ENCODE measurements around the gene URB1.
"Not testable (repeated sequence)": the region's sequence is repeated elsewhere in the genome, so short reads cannot be mapped to it uniquely, and the experiment has no call there.

Gene URB1

GRCh38 chr21:32317726-32318125, 75.1 kb downstream of the URB1 start:
- DNase-seq, result no peak

- DNase-seq, result no peak
Measured at GRCh38 chr21:32316361-32317215, 76.2 kb downstream of the URB1 start.

- no peak for DNase-seq
Measured at GRCh38 chr21:32315511-32316281, 77.1 kb downstream of the URB1 start.

- DNase-seq, result no peak
Measured at GRCh38 chr21:32314806-32315205, 78.0 kb downstream of the URB1 start.

GRCh38 chr21:32312976-32313375, 79.8 kb downstream of the URB1 start:
- no peak for DNase-seq

- DNase-seq, result no peak
Measured at GRCh38 chr21:32312326-32312725, 80.5 kb downstream of the URB1 start.

GRCh38 chr21:32311621-32312020, 81.2 kb downstream of the URB1 start:
- no peak for DNase-seq

- DNase-seq, result not testable (repeated sequence)
Measured at GRCh38 chr21:32310976-32311375, 81.8 kb downstream of the URB1 start.

- DNase-seq, result no peak
Measured at GRCh38 chr21:32309906-32310460, 82.8 kb downstream of the URB1 start.

- DNase-seq, result no peak
Measured at GRCh38 chr21:32308696-32309095, 84.1 kb downstream of the URB1 start.

- no peak for DNase-seq
Measured at GRCh38 chr21:32307706-32308105, 85.1 kb downstream of the URB1 start.

- no peak for DNase-seq
Measured at GRCh38 chr21:32306021-32306780, 86.6 kb downstream of the URB1 start.

GRCh38 chr21:32304998-32305397, 87.8 kb downstream of the URB1 start:
- no peak for DNase-seq

GRCh38 chr21:32303385-32303784, 89.4 kb downstream of the URB1 start:
- DNase-seq, result no peak

GRCh38 chr21:32302560-32302959, 90.3 kb downstream of the URB1 start:
- DNase-seq, result no peak

- DNase-seq, result no peak
Measured at GRCh38 chr21:32301596-32301995, 91.2 kb downstream of the URB1 start.

- no peak for DNase-seq
Measured at GRCh38 chr21:32300117-32300681, 92.6 kb downstream of the URB1 start.

GRCh38 chr21:32299695-32300094, 93.1 kb downstream of the URB1 start:
- DNase-seq, result no peak

GRCh38 chr21:32298658-32299081, 94.1 kb downstream of the URB1 start, which contains the start of gene MRAP:
MRAP (plus strand) TSS chr21:32298855; CDS start chr21:32298972, 117 bp downstream.
- DNase-seq, result no peak

- no peak for DNase-seq
Measured at GRCh38 chr21:32298148-32298559, 94.7 kb downstream of the URB1 start.

GRCh38 chr21:32297449-32297848, 95.4 kb downstream of the URB1 start:
- DNase-seq, result no peak

GRCh38 chr21:32285476-32285875, 107.3 kb downstream of the URB1 start:
- DNase-seq, result no peak

All from T-helper 9 cell (primary cell).